NCI-H446 (cell line): Measurements from ENCODE around the gene ZNF423.

ENCODE experiments used
- DNase-seq, 2 experiments: peaks; one replicate each; lab custom pipeline; 2025; lab: John Stamatoyannopoulos, UW

Gene ZNF423

GRCh38 chr16:49471038-49471727, 384.7 kb downstream of the ZNF423 start:
- DNase-seq = no peak

GRCh38 chr16:49470513-49470991, 385.4 kb downstream of the ZNF423 start:
- DNase-seq = peak in 1 of 2 experiments; percentile 28

- DNase-seq = no peak
These were observed 385.9 kb downstream of the ZNF423 start for GRCh38 chr16:49469930-49470451.

- DNase-seq = no peak
These were observed 386.6 kb downstream of the ZNF423 start for GRCh38 chr16:49469311-49469670.

- DNase-seq = no peak
These were observed 387.2 kb downstream of the ZNF423 start for GRCh38 chr16:49468611-49469310.

GRCh38 chr16:49467540-49468372, 388.2 kb downstream of the ZNF423 start:
- DNase-seq = no peak

- no peak for DNase-seq
These were observed 389.0 kb downstream of the ZNF423 start for GRCh38 chr16:49466881-49467280.

GRCh38 chr16:49466529-49466831, 389.4 kb downstream of the ZNF423 start:
- no peak for DNase-seq

- DNase-seq = no peak
These were observed 390.0 kb downstream of the ZNF423 start for GRCh38 chr16:49465661-49466528.

GRCh38 chr16:49464877-49465504, 390.9 kb downstream of the ZNF423 start:
- no peak for DNase-seq

- no peak for DNase-seq
These were observed 391.8 kb downstream of the ZNF423 start for GRCh38 chr16:49464093-49464492.

GRCh38 chr16:49463529-49463928, 392.4 kb downstream of the ZNF423 start:
- no peak for DNase-seq

- DNase-seq = no peak
These were observed 392.9 kb downstream of the ZNF423 start for GRCh38 chr16:49462989-49463371.

- no peak for DNase-seq
These were observed 393.4 kb downstream of the ZNF423 start for GRCh38 chr16:49462362-49462988.

GRCh38 chr16:49461517-49461951, 394.4 kb downstream of the ZNF423 start:
- no peak for DNase-seq

- no peak for DNase-seq
These were observed 395.0 kb downstream of the ZNF423 start for GRCh38 chr16:49460786-49461470.

- DNase-seq = no peak
These were observed 395.8 kb downstream of the ZNF423 start for GRCh38 chr16:49459953-49460735.

- DNase-seq = no peak
These were observed 397.1 kb downstream of the ZNF423 start for GRCh38 chr16:49458656-49459445.
